Hematopoietic multipotent progenitor cell treated with erythropoietin and hydrocortisone succinate and interleukin-3 and kit ligand, for 15 days (in vitro differentiated cells): ENCODE measurements around the gene STRBP.

ENCODE experiments used
- DNase-seq: peaks from one replicate; pipeline ENCODE4 v3.0.0-alpha.2; 2015; ENCODE audit warnings: low spot score

The STRBP gene

GRCh38 chr9:123129423-123129822 is 139.0 kb downstream of the STRBP start:
- DNase-seq = no peak

DNA sequence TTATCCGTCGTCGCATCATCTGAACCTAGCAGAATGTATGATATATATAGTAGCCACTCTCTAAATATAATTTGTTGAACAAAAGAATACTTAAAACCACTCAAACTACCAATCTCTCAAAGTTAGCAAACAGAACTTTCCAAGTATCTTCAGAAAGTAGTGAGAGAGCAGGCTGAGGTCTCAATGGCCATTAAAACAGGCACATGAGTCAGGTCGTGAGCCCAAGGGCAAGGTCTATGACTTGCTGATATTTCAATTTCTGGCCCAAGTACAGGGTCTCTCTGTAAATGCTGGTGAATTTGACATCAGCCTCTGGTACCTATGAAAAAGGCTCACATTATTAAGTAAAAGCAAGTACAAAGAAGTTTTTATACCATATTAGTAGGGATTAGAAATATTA is 139.8 kb downstream of the STRBP start:
- no peak for DNase-seq

GRCh38 chr9:123127512-123128075 is 140.8 kb downstream of the STRBP start:
- no peak for DNase-seq

- no peak for DNase-seq
These were observed 146.9 kb downstream of the STRBP start for GRCh38 chr9:123121457-123121856.

DNA sequence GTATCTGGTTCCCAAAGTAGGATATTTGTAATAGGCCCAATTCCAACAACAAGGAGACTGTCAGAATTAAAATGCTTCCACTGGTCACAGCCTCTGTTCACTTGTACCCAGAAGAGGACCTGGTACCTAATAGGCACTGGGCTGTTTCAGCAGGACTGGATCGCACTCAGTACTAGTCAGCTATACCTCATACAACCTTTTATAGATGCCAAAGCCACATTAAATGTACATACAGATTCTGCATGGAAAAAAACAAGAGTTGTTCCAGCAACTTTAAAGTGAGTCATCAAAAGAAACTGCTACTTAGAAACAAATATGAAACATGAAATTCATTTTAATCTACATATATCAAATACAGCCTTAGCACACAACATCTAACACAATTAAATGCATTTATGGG is 147.4 kb downstream of the STRBP start:
- DNase-seq = no peak

DNA sequence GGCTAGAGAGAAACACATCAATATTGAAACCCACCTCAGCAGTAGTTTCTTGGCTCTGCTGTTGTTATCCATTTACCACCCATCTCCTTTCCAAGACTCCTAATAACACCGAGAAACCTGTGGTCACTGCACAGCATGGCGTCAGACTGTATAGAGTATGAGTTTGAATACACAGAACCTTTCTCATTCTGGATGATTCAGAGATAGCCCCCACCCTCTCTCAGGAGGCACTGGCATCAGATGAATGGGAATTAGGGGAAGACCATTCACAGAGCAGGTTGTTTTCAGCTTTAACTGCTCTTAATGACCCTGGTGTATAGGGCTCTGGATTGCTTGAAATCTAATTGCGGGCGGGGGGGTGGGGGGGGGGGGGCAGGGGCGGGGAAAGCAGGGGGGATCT is 148.3 kb downstream of the STRBP start:
- no peak for DNase-seq

- no peak for DNase-seq
These were observed 148.8 kb downstream of the STRBP start for GRCh38 chr9:123119566-123119965.

DNA sequence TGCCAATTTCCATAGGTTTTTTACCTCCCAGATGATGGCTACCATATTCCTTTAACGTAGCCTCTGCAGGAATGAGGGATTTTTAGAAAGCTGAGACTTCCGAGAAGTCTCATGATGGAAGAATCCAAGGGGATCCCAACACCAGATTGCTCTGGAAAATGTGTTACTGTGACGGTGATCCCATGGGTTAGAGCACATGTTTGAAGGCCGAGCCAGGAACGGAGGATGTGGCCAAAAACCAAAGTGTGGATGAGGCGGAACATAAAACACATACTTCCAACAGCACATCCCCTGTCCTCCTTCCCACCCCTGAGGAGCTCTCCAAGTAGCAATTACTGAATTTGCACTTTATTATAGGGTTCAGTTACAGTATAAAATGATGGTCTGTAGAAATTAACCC is 152.3 kb downstream of the STRBP start:
- DNase-seq = no peak

GRCh38 chr9:123115146-123115913 is 153.1 kb downstream of the STRBP start:
- DNase-seq = no peak

GRCh38 chr9:123113185-123113584 is 155.2 kb downstream of the STRBP start:
- DNase-seq = no peak

GRCh38 chr9:123112015-123112975 is 156.1 kb downstream of the STRBP start:
- DNase-seq = no peak

DNA sequence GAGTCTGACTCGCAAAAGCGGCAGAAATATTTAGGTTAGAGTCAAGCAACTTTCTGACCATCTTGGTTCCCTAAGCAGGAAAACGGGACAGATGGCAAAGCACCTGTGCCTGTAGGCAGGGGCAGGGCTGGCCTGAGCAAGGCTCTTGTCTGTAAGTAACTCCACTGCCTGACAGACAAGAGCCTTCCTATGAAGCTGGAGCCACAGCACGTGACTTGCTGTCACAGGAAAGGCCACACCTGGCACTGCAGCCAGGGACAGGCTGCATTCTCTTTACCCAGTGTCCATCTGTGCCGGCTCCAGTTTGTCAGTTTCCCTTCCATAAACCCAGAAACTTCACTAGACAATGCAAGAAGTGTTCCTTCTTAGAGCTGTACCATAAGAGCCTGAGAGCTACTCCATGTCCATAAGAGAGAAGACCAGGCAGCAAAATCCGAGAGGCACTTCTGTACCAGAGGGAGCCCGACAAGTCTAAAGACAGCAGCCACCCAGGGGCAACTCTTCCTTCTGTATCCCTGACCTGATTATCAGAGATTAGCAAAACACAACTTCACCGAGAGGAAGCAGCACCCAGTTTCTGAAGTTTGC is 156.9 kb downstream of the STRBP start:
- no peak for DNase-seq

GRCh38 chr9:123109540-123110279 is 158.7 kb downstream of the STRBP start:
- no peak for DNase-seq

DNA sequence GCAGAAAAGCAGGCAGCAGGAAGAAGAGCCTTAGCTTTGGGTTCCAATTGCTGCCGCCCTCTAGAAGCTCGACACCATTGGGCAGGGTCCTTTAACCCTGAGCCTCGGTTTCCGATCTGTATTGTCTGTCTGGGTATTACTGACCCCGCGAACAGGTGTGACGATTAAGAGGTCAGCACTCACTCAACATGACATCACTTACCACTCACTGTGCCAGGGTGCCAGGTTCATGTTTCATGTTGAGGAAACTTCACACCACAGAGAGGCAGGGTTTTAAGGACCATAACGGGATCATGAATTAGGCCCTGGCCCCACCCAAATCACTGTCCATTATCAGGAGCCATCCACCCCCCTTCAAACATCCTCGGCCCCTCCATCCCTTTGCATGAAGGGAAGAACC is 159.4 kb downstream of the STRBP start:
- DNase-seq = no peak

DNA sequence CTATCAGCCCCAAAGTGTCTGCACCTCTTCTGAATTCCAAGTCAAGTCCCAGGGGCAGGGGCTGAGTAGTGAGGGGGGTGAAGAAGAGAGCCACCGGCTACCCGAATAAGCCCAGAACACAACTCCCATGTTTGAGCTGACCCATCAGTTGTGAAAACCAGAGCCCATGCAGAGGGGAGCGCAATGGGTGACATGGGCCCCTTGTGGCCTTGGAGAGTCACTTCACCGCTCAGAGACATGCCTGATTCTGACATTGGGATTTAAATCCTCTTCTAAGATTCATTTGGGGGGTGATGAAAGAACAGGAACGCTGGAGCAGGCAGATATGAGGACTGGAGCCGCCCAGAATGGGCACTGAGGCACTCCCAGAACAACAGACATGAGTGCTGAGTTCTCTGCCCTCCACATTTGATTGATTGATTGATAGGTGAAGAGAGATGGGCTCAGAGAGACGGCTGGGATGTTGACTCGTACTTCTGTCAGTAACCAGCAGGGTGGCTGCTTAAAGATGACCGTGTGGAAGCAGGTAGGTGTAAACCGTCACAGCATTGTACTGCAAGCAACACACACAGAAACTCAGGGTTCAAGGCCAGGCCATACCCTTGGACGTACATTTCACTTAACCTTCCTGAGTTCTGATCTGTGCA is 160.6 kb downstream of the STRBP start:
- no peak for DNase-seq

GRCh38 chr9:123105490-123105889 is 162.9 kb downstream of the STRBP start:
- no peak for DNase-seq

DNA sequence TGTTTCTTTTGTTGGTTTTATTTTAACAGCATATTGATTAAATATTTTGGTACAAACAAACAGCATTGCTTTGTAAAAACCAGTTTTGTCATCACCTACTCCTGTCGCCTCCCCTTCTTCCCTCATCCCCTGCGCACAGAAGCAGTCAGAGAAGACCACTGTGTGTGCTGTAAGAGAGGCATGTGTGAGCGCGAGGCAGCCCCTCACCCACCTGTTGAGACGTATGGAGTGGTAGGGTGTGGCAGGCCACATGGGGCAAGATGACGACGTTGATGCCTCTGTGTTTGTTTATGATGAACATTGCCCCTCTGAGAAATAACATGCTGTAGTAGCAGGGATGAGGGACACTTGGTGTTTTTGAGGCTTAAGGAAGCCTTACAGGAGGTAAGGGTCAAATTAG is 163.6 kb downstream of the STRBP start:
- DNase-seq = no peak

DNA sequence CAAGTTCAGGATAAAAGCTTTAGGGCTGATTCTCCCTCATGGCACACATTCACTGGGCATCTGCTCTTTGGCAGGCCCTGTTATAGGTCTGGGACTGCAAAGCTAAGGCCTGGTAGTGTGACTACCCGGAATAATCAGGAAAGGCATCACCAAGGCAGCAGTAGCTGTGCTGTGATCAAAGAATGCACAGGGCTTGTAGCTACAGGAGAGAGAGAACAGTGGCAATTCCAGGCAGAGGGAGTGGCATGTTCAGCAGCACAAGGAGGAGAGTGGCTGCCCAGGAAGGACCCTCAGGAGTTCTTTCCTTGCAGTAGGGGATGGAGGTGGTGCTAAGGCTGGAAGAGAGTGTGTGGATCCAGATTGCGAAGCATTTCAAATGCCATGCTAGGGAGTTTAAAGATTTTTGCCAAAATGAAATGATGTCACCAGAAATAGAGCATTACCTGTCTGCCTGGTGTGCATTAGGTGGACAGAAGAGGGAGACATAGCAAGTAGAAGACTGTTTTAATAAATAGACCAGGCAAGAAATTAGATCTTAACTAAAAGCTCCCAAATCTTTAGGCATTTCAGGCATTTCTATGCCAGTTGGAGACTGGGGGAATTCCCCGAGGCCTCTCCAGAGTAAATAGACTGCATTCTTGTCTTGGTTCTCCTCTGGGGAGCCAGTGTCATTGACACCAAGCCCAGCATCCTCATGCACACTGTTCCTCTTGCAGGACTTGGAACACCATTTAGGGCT is 165.8 kb downstream of the STRBP start:
- peak; percentile 6 for DNase-seq

- DNase-seq = no peak
These were observed 168.8 kb downstream of the STRBP start for GRCh38 chr9:123099548-123099947.

GRCh38 chr9:123099042-123099441 is 169.3 kb downstream of the STRBP start:
- DNase-seq = no peak

DNA sequence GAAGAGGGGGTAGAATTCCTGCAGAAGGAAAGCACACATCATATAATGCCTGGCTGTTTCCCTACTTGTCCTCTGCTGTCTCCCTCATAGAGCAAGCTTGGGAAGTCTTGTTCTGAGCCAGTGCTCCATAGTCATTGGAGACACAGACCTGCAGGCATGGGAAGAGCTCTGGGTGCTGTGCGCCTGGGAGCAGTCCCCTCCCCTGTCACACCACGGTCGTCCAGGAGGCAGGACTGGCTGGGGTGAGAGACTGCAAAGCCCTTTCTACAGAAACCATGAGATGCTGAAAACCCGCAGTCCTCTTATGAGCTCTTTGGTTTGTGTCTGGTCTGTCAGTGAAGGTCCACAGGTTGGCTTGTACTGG is 170.3 kb downstream of the STRBP start:
- DNase-seq = no peak
